Myometrial cell (primary cell): ENCODE data around the gene SLC39A11. TPM values are rescaled to one million over a fixed set of nuclear protein-coding genes. Genes with fewer than 3 reads are reported as not detected.

Experiments used
- total RNA-seq: library from RNA; depleted of rRNA; stranded (reverse); fragments of >200 nt; gene quantifications from 2 replicates; pipeline ENCODE4 v1.2.3, GENCODE V29; 2015

The SLC39A11 gene
- 26.9 and 29.7 TPM in 2 replicates for total RNA-seq

DNA sequence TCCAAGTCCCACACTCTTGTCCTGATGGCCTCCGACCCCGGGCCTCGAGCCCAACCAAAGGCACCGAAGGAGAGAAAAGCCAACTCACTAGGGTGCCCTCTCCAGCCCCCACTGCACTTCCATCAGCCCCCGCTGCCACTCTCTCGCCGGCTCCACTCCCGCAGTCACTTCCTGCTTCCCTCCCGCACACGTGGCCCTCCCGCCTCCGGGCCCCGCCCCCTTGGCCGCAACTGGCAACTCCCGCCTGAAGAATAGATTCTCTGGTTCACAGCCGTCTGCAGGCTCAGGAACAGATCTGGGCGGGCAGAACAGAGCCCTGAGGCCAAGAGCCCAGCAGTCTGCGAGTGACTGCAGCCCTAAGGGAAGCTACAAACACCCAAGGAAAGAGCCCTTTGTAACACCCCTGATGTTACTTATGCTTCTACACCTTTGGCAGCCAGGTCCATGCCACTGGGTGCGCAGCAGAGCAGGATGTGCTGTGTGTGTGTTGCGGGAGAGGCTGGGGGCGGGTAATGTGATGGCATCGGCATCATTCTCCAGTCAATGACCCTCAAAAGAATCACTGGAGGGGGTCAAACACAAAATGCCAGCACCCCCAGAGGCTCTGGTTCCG is at the start of gene SLC39A11:
SLC39A11 (minus strand) TSS at position 166 of the 613 bp plus-strand sequence. CDS start 3,924 bp downstream, outside the sequence.

Other genes with a start within 250 kb of the SLC39A11 start
- gene SSTR2, start 72.3 kb upstream of the SLC39A11 start, total RNA-seq: not detected in 2 replicates
- 30.1 and 32.3 TPM in 2 replicates for gene COG1, start 100.4 kb upstream of the SLC39A11 start, total RNA-seq
- gene CPSF4L, start 169.2 kb upstream of the SLC39A11 start, total RNA-seq: not detected in 2 replicates
- 60.8 and 72.0 TPM in 2 replicates for gene CDC42EP4, start 219.3 kb upstream of the SLC39A11 start, total RNA-seq